GM12873 (cell line): ENCODE data around the gene KCNE5.

Source experiments
- CTCF ChIP-seq: IDR thresholded peaks from 2 replicates; pipeline ENCODE4 v1.5.1; 2012; ENCODE audit warnings: low read depth, mild to moderate bottlenecking, moderate library complexity, low read length, control low read depth; ENCODE audit not compliant: insufficient read depth; ENCODE audit errors: missing control alignments

Gene KCNE5

GRCh38 chrX:109624641-109625616 lies at the start of gene KCNE5:
Gene KCNE5, minus strand, starts transcription at chrX:109625172. Its CDS starts 152 bp downstream, at chrX:109625020.
- TF ChIP-seq CTCF: no peak

- TF ChIP-seq CTCF: no peak
Observed at GRCh38 chrX:109672239-109672638, 47.3 kb upstream of the KCNE5 start.

- TF ChIP-seq CTCF: no peak
Observed at GRCh38 chrX:109667986-109668385, 43.0 kb upstream of the KCNE5 start.

- TF ChIP-seq CTCF: no peak
Observed at GRCh38 chrX:109660435-109661143, 35.6 kb upstream of the KCNE5 start.

- TF ChIP-seq CTCF: no peak
Observed at GRCh38 chrX:109658391-109658790, 33.4 kb upstream of the KCNE5 start.

- TF ChIP-seq CTCF: no peak
Observed at GRCh38 chrX:109656774-109657173, 31.8 kb upstream of the KCNE5 start.
